Right ventricle myocardium inferior (tissue), 1 donor: ENCODE results near the gene TBX2. TPM values are rescaled to one million over a fixed set of nuclear protein-coding genes. Genes with fewer than 3 reads are reported as not detected.

ENCODE experiments used
- ATAC-seq: fragments of 200-7000 bp; cut with Tn5 transposase; one replicate; pipeline ENCODE4 v1.9.1; 2020; ENCODE audit warnings: mild to moderate bottlenecking, moderate library complexity
- DNase-seq: peaks from one replicate; pipeline ENCODE4 v3.0.0; 2021; ENCODE audit errors: missing footprints
- intact Hi-C: fragments of 100-400 bp; cut with DNase I; formaldehyde crosslinking; loops from one replicate; pipeline ENCODE4 v1.11.0; 2022
- total RNA-seq: library from RNA; stranded (reverse); fragmentation: NEBNext Ultra II Directional; extraction: Animal tissue kit (Norgen Biotek cat#: 25700); gene quantifications from one replicate; pipeline ENCODE4 v1.2.1, GENCODE V29; 2021
- donor health status: DM: no; HTN: yes; CAD: no; lungs with severe emphysema.

The TBX2 gene
- total RNA-seq, 1 donor from 2014 or later, result 12.1 TPM

GRCh38 chr17:61408151-61409041 lies 8.8 kb downstream of the TBX2 start:
- intact Hi-C loops, result no loop called here
- ATAC-seq, result no peak
- DNase-seq, result no peak

- DNase-seq (peak; percentile 83), ATAC-seq (peak; percentile 51)
- intact Hi-C loops, result loop anchor here (5.0 to 10.0 kb wide), 3 partner anchors 65 to 687 kb away; no protein-coding TSS in a partner anchor
Measured at GRCh38 chr17:61409301-61410112, 9.9 kb downstream of the TBX2 start.

- ATAC-seq (peak; percentile 51), DNase-seq (peak; percentile 90)
- intact Hi-C loops, result loop anchor here (5.0 to 10.0 kb wide), 3 partner anchors 64 to 688 kb away; no protein-coding TSS in a partner anchor
Measured at GRCh38 chr17:61410141-61411010, 10.7 kb downstream of the TBX2 start.

GRCh38 chr17:61411011-61411260 lies 11.3 kb downstream of the TBX2 start:
- intact Hi-C loops, result loop anchor here (5.0 to 10.0 kb wide), 3 partner anchors 64 to 689 kb away; no protein-coding TSS in a partner anchor
- DNase-seq, result no peak

GRCh38 chr17:61411261-61412142 lies 11.9 kb downstream of the TBX2 start:
- intact Hi-C loops, result loop anchor here (1.0 to 10.0 kb wide), 5 partner anchors 63 to 689 kb away; no protein-coding TSS in a partner anchor
- peak; percentile 51 for ATAC-seq
- peak; percentile 82 for DNase-seq

More at GRCh38 chr17:61411011-61411260, 11.3 kb downstream of the TBX2 start:
- ATAC-seq, result no peak

GRCh38 chr17:61412143-61412859 lies 12.7 kb downstream of the TBX2 start:
- ATAC-seq (peak; percentile 82), DNase-seq (peak; percentile 91)
- intact Hi-C loops, result loop anchor here (1.0 to 10.0 kb wide), 5 partner anchors 62 to 690 kb away; no protein-coding TSS in a partner anchor

- intact Hi-C loops, result loop anchor here (1.0 to 10.0 kb wide), 5 partner anchors 62 to 691 kb away; no protein-coding TSS in a partner anchor
- DNase-seq (no peak), ATAC-seq (no peak)
Measured at GRCh38 chr17:61412860-61413660, 13.4 kb downstream of the TBX2 start.

GRCh38 chr17:61413661-61414126 lies 14.1 kb downstream of the TBX2 start:
- intact Hi-C loops, result loop anchor here (2.0 to 10.0 kb wide), 4 partner anchors 61 to 691 kb away; no protein-coding TSS in a partner anchor
- no peak for DNase-seq
- ATAC-seq, result no peak

- peak; percentile 52 for DNase-seq
Measured at GRCh38 chr17:61414141-61414935, 14.7 kb downstream of the TBX2 start.

GRCh38 chr17:61414936-61415251 lies 15.3 kb downstream of the TBX2 start:
- ATAC-seq (no peak), DNase-seq (no peak)
- intact Hi-C loops, result loop anchor here (5.0 to 10.0 kb wide), 3 partner anchors 60 to 693 kb away; no protein-coding TSS in a partner anchor

More at GRCh38 chr17:61414141-61414935, 14.7 kb downstream of the TBX2 start:
- intact Hi-C loops, result loop anchor here (5.0 to 10.0 kb wide), 3 partner anchors 60 to 692 kb away; no protein-coding TSS in a partner anchor
- no peak for ATAC-seq

GRCh38 chr17:61415374-61416210 lies 15.9 kb downstream of the TBX2 start:
- no peak for ATAC-seq
- intact Hi-C loops, result loop anchor here (10.0 kb wide), 1 partner anchor 59 kb away; no protein-coding TSS in a partner anchor
- DNase-seq, result peak; percentile 41

GRCh38 chr17:61416211-61416539 lies 16.5 kb downstream of the TBX2 start:
- ATAC-seq, result no peak
- DNase-seq, result no peak
- intact Hi-C loops, result loop anchor here (10.0 kb wide), 1 partner anchor 59 kb away; no protein-coding TSS in a partner anchor

- intact Hi-C loops, result loop anchor here (10.0 kb wide), 1 partner anchor 58 kb away; no protein-coding TSS in a partner anchor
- ATAC-seq, result peak; percentile 87
Measured at GRCh38 chr17:61416540-61417363, 17.1 kb downstream of the TBX2 start.

More at GRCh38 chr17:61416540-61417363, 17.1 kb downstream of the TBX2 start:
- DNase-seq, result peak; percentile 94
